NCI-H446 treated with DMSO at 0.1 percent for 48 hours (cell line): ENCODE data around the gene PLGRKT.
A peak's percentile ranks its signal among the peaks of the same experiment; 100 is the strongest.
"Not testable (repeated sequence)": the region's sequence is repeated elsewhere in the genome, so short reads cannot be mapped to it uniquely, and the experiment has no call there.

Experiments
- DNase-seq: peaks from one replicate; lab custom pipeline; 2025; lab: John Stamatoyannopoulos, UW

PLGRKT gene

GRCh38 chr9:5430912-5431311, 6.8 kb downstream of the PLGRKT start:
- DNase-seq, result no peak

- no peak for DNase-seq
These were observed 7.7 kb downstream of the PLGRKT start for GRCh38 chr9:5429873-5430564.

GRCh38 chr9:5428794-5429528, 8.8 kb downstream of the PLGRKT start:
- DNase-seq, result no peak

GRCh38 chr9:5428172-5428571, 9.6 kb downstream of the PLGRKT start:
- DNase-seq, result no peak

GRCh38 chr9:5427005-5427404, 10.7 kb downstream of the PLGRKT start:
- DNase-seq, result no peak

- peak; percentile 60 for DNase-seq
These were observed 12.6 kb downstream of the PLGRKT start for GRCh38 chr9:5425006-5425628.

GRCh38 chr9:5422276-5422675, 15.4 kb downstream of the PLGRKT start:
- no peak for DNase-seq

- DNase-seq, result no peak
These were observed 16.6 kb downstream of the PLGRKT start for GRCh38 chr9:5421163-5421562.

- no peak for DNase-seq
These were observed 17.7 kb downstream of the PLGRKT start for GRCh38 chr9:5419987-5420386.

GRCh38 chr9:5418481-5418880, 19.2 kb downstream of the PLGRKT start:
- no peak for DNase-seq

GRCh38 chr9:5416953-5417352, 20.8 kb downstream of the PLGRKT start:
- no peak for DNase-seq

- no peak for DNase-seq
These were observed 29.1 kb downstream of the PLGRKT start for GRCh38 chr9:5408596-5408995.

- no peak for DNase-seq
These were observed 35.5 kb downstream of the PLGRKT start for GRCh38 chr9:5402217-5402616.

- DNase-seq, result not testable (repeated sequence)
These were observed 40.2 kb downstream of the PLGRKT start for GRCh38 chr9:5397547-5397946.

GRCh38 chr9:5395428-5395827, 42.3 kb downstream of the PLGRKT start:
- no peak for DNase-seq

GRCh38 chr9:5393976-5394375, 43.7 kb downstream of the PLGRKT start:
- DNase-seq, result not testable (repeated sequence)

- no peak for DNase-seq
These were observed 44.2 kb downstream of the PLGRKT start for GRCh38 chr9:5393497-5393896.

GRCh38 chr9:5392285-5392684, 45.4 kb downstream of the PLGRKT start:
- DNase-seq, result no peak

- DNase-seq, result no peak
These were observed 48.5 kb downstream of the PLGRKT start for GRCh38 chr9:5389109-5389732.

GRCh38 chr9:5388026-5388819, 49.5 kb downstream of the PLGRKT start:
- DNase-seq, result no peak

- DNase-seq, result no peak
These were observed 53.3 kb downstream of the PLGRKT start for GRCh38 chr9:5384436-5384835.

- no peak for DNase-seq
These were observed 55.2 kb downstream of the PLGRKT start for GRCh38 chr9:5382479-5382878.
